ENCODE measurements around the gene ZNF785. TPM values are rescaled to one million over a fixed set of nuclear protein-coding genes. Genes with fewer than 3 reads are reported as not detected.

The ZNF785 gene
- total and polyA plus RNA-seq, 2 of the 13 experiments (the other 11 are each of a cell fraction or from before 2014, with no cell fraction given) = 0.01 TPM; not detected in 1

DNA sequence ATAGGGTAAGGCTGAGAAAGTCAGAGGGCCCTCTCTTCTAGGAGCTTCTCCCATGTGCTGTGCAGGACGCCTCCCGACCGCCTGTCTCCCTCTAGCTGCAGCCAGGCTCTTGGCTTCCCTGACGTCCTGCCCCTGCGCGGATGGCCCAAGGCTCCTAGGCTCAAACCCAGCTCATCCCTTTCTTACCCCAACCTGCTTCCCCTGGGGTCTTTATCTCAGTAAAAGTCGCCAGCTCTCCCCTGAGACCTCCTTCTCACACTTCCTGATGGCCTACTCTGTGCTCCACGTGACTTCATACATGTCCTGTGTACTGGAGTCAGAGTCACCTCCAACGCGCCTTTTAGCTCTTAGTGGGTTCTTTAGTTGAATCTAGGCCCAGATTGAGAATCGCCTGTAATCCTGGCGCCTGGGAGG is 49.7 kb downstream of the ZNF785 start (continued):
- TF ChIP-seq MAF1 (CRISPR knock-in tag; IDR thresholded peaks at IDR 0.05; ENCODE audit: borderline replicate concordance) (no peak), KAT2B (IDR thresholded peaks at IDR 0.05; ENCODE audit: borderline replicate concordance, low read depth, low read length) (no peak), ZNF264 (CRISPR knock-in tag; IDR thresholded peaks at IDR 0.05) (no peak; the same call in 1 of the 2 replicates), ZC3H4 (CRISPR knock-in tag; IDR thresholded peaks at IDR 0.05; ENCODE audit: borderline replicate concordance) (no peak), KLF12 (CRISPR knock-in tag; IDR thresholded peaks at IDR 0.05; ENCODE audit: borderline replicate concordance) (no peak), THAP11 (CRISPR knock-in tag; IDR thresholded peaks at IDR 0.05) (0 out of 2 replicates have a peak, but pooled peaks have one; percentile 21), IKZF1 (IDR thresholded peaks at IDR 0.05) (no peak), TAF15 (IDR thresholded peaks at IDR 0.05; ENCODE audit: low read depth, low read length, poor library complexity, severe bottlenecking) (no peak), ZNF841 (CRISPR knock-in tag; IDR thresholded peaks at IDR 0.05; ENCODE audit: borderline replicate concordance) (no peak), SATB2 (CRISPR knock-in tag; IDR thresholded peaks at IDR 0.05) (no peak; the same call in 1 of the 2 replicates), ASH2L (IDR thresholded peaks at IDR 0.05; ENCODE audit: insufficient read length, low read depth, low read length) (no peak), SKIL (CRISPR knock-in tag; IDR thresholded peaks at IDR 0.05; ENCODE audit: borderline replicate concordance) (no peak), ZNF335 (CRISPR knock-in tag; IDR thresholded peaks at IDR 0.05) (no peak), SKI (IDR thresholded peaks at IDR 0.05; ENCODE audit: partially characterized antibody) (no peak), TSC22D2 (CRISPR knock-in tag; IDR thresholded peaks at IDR 0.05; ENCODE audit: borderline replicate concordance) (0 out of 2 replicates have a peak, but pooled peaks have one; percentile 51), ZFP90 (CRISPR knock-in tag; IDR thresholded peaks at IDR 0.05; ENCODE audit: borderline replicate concordance) (no peak), ZNF142 (CRISPR knock-in tag; IDR thresholded peaks at IDR 0.05) (peak; percentile 74), ZNF484 (CRISPR knock-in tag; IDR thresholded peaks at IDR 0.05; ENCODE audit: borderline replicate concordance, low read depth) (no peak; the same call in 1 of the 2 replicates), ZNF567 (CRISPR knock-in tag; IDR thresholded peaks at IDR 0.05; ENCODE audit: borderline replicate concordance) (no peak; the same call in 1 of the 2 replicates)
- TF ChIP-seq, protein P1, sequence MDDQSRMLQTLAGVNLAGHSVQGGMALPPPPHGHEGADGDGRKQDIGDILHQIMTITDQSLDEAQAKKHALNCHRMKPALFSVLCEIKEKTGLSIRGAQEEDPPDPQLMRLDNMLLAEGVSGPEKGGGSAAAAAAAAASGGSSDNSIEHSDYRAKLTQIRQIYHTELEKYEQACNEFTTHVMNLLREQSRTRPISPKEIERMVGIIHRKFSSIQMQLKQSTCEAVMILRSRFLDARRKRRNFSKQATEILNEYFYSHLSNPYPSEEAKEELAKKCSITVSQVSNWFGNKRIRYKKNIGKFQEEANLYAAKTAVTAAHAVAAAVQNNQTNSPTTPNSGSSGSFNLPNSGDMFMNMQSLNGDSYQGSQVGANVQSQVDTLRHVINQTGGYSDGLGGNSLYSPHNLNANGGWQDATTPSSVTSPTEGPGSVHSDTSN (CRISPR knock-in tag; IDR thresholded peaks at IDR 0.05; ENCODE audit: borderline replicate concordance) = no peak
- TF ChIP-seq, protein P2, sequence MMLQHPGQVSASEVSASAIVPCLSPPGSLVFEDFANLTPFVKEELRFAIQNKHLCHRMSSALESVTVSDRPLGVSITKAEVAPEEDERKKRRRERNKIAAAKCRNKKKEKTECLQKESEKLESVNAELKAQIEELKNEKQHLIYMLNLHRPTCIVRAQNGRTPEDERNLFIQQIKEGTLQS (CRISPR knock-in tag; IDR thresholded peaks at IDR 0.05) = no peak
